GM19463 (cell line): ENCODE results near the gene LRP1.

Experiments
- ATAC-seq: cut with Tn5 transposase; IDR thresholded peaks from one replicate; pipeline ENCODE4 v1.9.1; 2021; ENCODE audit warnings: mild to moderate bottlenecking, moderate library complexity; ENCODE audit not compliant: unreplicated experiment

The LRP1 gene

DNA sequence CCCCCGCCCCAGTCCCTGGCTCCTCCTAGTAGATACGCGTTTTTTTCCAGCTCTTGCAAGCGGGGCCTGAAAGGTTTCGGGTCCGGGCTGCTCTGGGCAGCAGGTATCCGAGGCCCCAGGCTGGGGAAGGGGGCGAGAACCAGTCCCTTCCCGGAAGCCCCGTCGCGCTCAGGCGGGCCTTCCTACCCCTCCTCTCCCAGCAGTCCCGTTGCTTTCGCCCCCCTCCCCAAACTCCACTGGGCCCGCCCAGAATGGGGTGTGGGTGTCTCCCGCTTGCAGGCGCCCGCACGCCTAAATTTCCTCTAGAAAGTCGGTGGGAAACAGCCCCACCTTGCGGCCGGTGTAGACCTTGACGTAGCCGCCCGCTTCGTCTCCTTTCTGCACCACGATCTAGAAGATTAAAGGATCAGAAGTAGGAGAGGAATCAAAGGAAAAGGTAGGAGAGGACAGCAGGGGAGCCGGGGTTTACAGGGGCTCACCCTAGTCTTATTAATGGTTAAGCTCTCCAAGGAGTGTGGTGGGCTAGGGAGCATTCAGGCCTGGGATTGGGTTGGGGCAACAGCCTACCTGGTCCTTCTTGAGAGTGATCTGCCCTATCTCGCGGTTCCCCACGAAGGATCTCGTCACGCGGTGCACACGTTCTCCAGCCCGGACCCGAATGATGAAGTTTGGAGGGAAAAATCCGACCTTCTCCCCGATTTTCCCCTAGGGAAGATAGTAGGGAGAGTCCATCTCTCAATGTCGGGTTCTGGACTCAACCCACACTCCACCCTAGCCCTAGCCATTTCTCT is 115.4 kb downstream of the LRP1 start:
- ATAC-seq: no peak

DNA sequence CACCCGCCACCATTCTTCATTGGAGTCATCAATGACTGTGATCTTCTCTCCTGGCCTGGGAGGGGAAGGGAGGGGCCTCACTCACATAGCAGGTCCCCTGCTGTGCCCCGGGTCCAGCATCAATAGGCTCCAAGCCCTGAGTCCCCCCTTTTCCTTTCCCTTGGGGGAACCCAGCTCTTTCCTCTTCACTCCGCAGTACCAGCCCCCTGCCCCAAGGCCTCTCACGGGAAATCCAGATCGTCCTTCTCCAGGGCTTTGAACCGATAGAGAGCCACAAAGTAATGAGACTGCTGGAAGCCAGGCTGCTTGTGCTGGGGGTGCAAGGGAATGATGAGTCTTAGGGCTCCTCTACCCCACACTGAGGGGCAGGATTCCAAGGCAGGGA is 116.0 kb downstream of the LRP1 start:
- no peak for ATAC-seq

GRCh38 chr12:57247041-57247440 is 118.8 kb downstream of the LRP1 start:
- no peak for ATAC-seq

GRCh38 chr12:57248934-57249742 is 120.9 kb downstream of the LRP1 start:
- ATAC-seq: no peak

- ATAC-seq: no peak
Measured at GRCh38 chr12:57250541-57250940, 122.3 kb downstream of the LRP1 start.

DNA sequence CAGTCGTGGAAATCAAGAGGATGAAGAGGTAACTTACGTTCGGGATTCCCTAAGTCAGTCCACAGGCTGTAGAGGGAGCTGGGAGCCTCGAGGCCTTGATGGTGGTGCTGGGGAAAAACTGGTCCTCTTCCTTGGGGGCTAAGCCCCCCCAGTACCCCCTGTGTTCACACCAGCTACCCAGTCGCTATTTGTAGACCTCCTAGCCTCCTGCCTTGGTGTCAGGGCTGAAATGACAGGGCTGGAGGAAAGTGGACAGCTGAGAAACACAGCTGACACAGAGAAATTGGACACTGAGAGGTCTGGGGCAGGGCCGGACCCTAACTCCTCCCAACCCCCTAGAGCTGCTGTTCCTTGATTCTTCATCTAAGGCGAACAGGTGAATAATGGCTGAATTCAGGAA is 122.7 kb downstream of the LRP1 start, which contains the start of gene STAC3:
STAC3 (minus strand) TSS at position 232 of the 400 bp plus-strand sequence. CDS start 1,551 bp downstream, outside the sequence.
- no peak for ATAC-seq

DNA sequence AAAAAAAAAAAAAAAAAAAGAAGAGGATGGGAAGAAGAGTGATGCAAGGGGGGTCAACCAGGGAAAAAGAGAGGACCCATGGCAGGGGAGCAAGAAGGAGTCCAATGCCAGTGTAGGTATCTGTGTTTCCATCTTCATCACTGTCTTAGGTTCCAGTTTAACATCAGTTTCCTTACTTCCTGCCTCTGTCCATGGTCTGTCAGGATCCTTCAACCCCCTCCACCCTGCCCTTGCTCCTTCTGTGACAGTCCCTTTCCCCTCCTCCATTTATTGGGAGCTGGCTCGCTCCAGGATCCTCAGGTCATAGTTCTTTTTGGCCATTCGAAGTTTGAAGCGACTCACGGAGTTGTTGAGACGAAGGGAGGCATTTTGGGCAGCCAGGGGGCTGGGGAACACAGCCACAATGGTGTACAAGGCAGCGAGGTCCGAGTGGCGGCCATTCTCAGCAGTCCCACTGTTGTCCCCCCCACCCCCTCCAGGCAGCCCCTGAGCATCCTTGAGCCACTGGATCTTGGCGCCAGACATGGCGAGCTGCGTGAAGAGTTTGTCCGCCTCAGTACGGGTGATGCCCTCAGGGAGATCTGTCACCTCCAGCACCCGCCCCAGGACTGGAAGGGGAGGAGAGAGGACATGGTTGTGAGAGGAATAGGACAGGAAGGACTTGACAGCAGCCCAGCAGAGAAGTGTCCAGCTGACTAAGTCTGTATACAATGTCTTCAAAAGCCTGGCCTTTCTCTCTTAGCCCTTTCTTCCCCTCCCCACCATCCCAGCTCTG is 126.4 kb downstream of the LRP1 start:
- ATAC-seq: no peak

GRCh38 chr12:57255916-57256315 is 127.6 kb downstream of the LRP1 start:
- no peak for ATAC-seq

GRCh38 chr12:57258977-57259970 is 131.0 kb downstream of the LRP1 start:
- ATAC-seq: no peak

- no peak for ATAC-seq
Measured at GRCh38 chr12:57260366-57260765, 132.1 kb downstream of the LRP1 start.

- ATAC-seq: no peak
Measured at GRCh38 chr12:57261428-57261865, 133.2 kb downstream of the LRP1 start.

DNA sequence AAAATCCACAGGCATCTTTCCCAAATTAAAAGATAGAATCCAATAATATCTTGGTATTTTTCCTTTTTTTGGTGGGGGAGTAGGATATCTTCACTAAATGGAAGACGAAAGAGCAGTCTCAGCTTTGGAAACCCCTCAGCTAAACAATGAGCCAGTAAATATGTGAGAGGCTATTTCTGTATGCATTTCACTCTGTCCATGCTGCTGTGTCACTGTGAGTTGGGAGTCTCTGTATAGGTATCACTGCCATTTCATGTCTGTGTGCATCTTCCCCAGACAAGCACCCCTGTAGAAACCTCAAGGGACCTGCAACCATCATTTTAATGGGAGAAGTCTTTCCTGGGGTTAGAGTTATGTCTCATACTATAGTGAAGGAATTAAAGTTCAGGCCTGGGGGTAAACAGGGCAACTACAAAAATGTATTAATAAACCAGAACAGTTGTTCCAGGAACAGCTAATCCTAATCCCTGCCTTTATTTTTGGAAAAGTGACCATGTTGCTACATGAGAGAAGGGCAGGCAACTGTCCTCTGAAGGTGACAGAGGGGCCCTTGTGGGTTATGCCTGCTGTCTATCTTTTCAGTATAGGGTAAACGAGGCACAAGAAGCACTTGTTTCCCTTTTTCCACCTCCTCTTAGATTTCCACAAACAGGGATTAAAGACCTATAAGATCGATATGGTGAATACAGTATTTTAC is 134.0 kb downstream of the LRP1 start:
- no peak for ATAC-seq
